ENCODE data around the gene FPR1.

DNA sequence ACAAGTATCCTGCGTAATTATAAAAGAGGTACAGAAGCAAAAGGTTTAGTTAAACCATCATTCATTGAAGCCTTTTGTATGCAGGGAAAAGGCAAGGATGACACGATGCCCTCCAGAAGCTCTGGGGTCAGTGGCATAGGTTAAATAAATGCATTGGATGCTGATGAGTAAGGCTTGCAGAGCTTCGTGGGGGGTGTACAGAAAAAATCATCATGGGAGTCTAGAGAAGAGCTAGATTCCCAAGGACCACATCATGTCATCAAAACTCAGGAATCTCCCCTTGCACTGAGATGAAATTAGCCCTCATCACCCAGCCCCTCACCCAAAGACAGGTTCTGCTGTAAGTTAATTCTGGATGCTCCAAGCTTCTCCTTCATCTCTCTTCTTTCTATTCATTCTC lies 8.3 kb downstream of the FPR1 start:
- TF ChIP-seq JUN (IDR thresholded peaks at IDR 0.05; ENCODE audit: low read depth, low read length) (no peak), POLR2A (IDR thresholded peaks at IDR 0.05; ENCODE audit: control extremely low read depth in 1 of 2, low read depth in 2 of 2, low read length in 2 of 2) (no peak), POLR2AphosphoS5 (IDR thresholded peaks at IDR 0.05; ENCODE audit: low read depth, low read length) (no peak), CTCF (IDR thresholded peaks at IDR 0.05; ENCODE audit: control extremely low read depth in 1 of 3, insufficient read depth in 1 of 3, low read depth in 1 of 3, low read length in 3 of 3) (no peak)
